HCT116 (cell line): ENCODE data around the gene SRCAP. TPM values are rescaled to one million over a fixed set of nuclear protein-coding genes. Genes with fewer than 3 reads are reported as not detected.

ENCODE experiments used
- ATAC-seq: fragments of 200-7000 bp; cut with Tn5 transposase; 2 replicates; pipeline ENCODE4 v1.9.1; 2020; ENCODE audit warnings: mild to moderate bottlenecking, moderate library complexity
- BruUV-seq: library from RNA; stranded (reverse); fragments of 400-500 nt; replicated peaks from 2 replicates; lab custom pipeline; 2021; lab: Mats Ljungman, UMichigan
- CTCF ChIA-PET: fragments of 300-600 bp; sonication (Branson Sonifier 250); formaldehyde crosslinking; loops from one replicate; lab custom pipeline; 2021; ENCODE audit warnings: antibody characterized with exemption; lab: Charles Lee
- POLR2A ChIA-PET: fragments of 300-600, 350-600 bp; sonication (Branson Sonifier 250); formaldehyde crosslinking; loops from one replicate; lab custom pipeline; 2021; ENCODE audit warnings: antibody characterized with exemption; lab: Charles Lee
- RAD21 ChIA-PET, 2 experiments: fragments of 300-600 bp; sonication (Branson Sonifier 250); formaldehyde crosslinking; loops; one replicate each; lab custom pipeline; 2023; ENCODE audit warnings: low total read pairs in 2 of 2; ENCODE audit not compliant: uncharacterized antibody in 2 of 2, unreplicated experiment in 2 of 2, low non-redundant PET in 1 of 2; lab: Charles Lee
- DNase-seq: peaks from one replicate; pipeline ENCODE4 v3.0.0-alpha.2; 2010; ENCODE audit warnings: low read depth, low spot score
- H2AFZ ChIP-seq: fragments of 200-600 bp; shearing (Covaris generic), sonication (generic); 2 replicates; pipeline ENCODE4 v1.6.1; 2017; ENCODE audit warnings: low read depth, mixed run types, mixed read lengths, antibody characterized with exemption, low read length; ENCODE audit not compliant: poor library complexity, severe bottlenecking
- H3K27ac ChIP-seq: 2 replicates; pipeline ENCODE4 v1.5.1; 2012; ENCODE audit warnings: low read depth, low read length
- H3K27me3 ChIP-seq: fragments of 200-600 bp; sonication (generic); 2 replicates; pipeline ENCODE4 v1.6.1; 2016; ENCODE audit warnings: mixed run types, low read length, mixed read lengths; ENCODE audit not compliant: insufficient read depth
- H3K36me3 ChIP-seq, 2 experiments: fragments of 200-500 bp in 1 of 2; fragments of 200-600 bp in 1 of 2; sonication (Bioruptor generic) in 1 of 2; sonication (generic) in 1 of 2; 2 replicates each; pipeline versions ENCODE4 v1.5.1 to v1.6.1; 2014 to 2016; ENCODE audit warnings: low read length in 2 of 2, inconsistent platforms in 1 of 2, mixed read lengths in 1 of 2, mixed run types in 1 of 2; ENCODE audit not compliant: insufficient read depth in 2 of 2, control insufficient read depth in 1 of 2
- H3K4me1 ChIP-seq, 2 experiments: fragments of 200-600 bp in 1 of 2; sonication (generic) in 1 of 2; 2 replicates each; pipeline versions ENCODE4 v1.5.1 to v1.6.1; 2012 to 2017; ENCODE audit warnings: low read length in 2 of 2, inconsistent platforms in 1 of 2, mild to moderate bottlenecking in 1 of 2, mixed read lengths in 1 of 2, mixed run types in 1 of 2, moderate library complexity in 1 of 2; ENCODE audit not compliant: insufficient read depth in 2 of 2, control insufficient read depth in 1 of 2
- H3K4me2 ChIP-seq: fragments of 200-600 bp; sonication (generic); 2 replicates; pipeline ENCODE4 v1.6.1; 2017; ENCODE audit warnings: mixed run types, low read length, mixed read lengths
- H3K4me3 ChIP-seq, 2 experiments: fragments of 200-600 bp in 1 of 2; sonication (generic) in 1 of 2; replicated peaks in 1 of 2; 2 replicates each; pipeline ENCODE4 v1.5.1; 2011 to 2016; ENCODE audit warnings: low read length in 2 of 2, control low read depth in 1 of 2, low read depth in 1 of 2, mild to moderate bottlenecking in 1 of 2, mixed read lengths in 1 of 2, mixed run types in 1 of 2
- H3K79me2 ChIP-seq: fragments of 200-600 bp; sonication (generic); 2 replicates; pipeline ENCODE4 v1.6.1; 2017; ENCODE audit warnings: mild to moderate bottlenecking, mixed run types, low read length, moderate library complexity, mixed read lengths; ENCODE audit not compliant: insufficient read depth
- H3K9ac ChIP-seq: fragments of 200-600 bp; sonication (generic); 2 replicates; pipeline ENCODE4 v1.6.1; 2016; ENCODE audit warnings: low read length, mixed read lengths
- H3K9me2 ChIP-seq: fragments of 200-600 bp; sonication (generic), shearing (Covaris generic); 2 replicates; pipeline ENCODE4 v1.6.1; 2017; ENCODE audit warnings: mixed run types, mild to moderate bottlenecking, moderate library complexity; ENCODE audit not compliant: insufficient read depth
- H3K9me3 ChIP-seq, 2 experiments: fragments of 200-500 bp in 1 of 2; fragments of 200-600 bp in 1 of 2; sonication (Bioruptor generic) in 1 of 2; sonication (generic) in 1 of 2; 2 replicates each; pipeline ENCODE4 v1.6.1; 2014 to 2017; ENCODE audit warnings: low read length in 2 of 2, mixed read lengths in 2 of 2, inconsistent platforms in 1 of 2, low read depth in 1 of 2, mild to moderate bottlenecking in 1 of 2, mixed run types in 1 of 2, moderate library complexity in 1 of 2; ENCODE audit not compliant: control insufficient read depth in 1 of 2, insufficient read depth in 1 of 2
- H4K20me1 ChIP-seq: fragments of 200-600 bp; sonication (generic), shearing (Covaris generic); 2 replicates; pipeline ENCODE4 v1.6.1; 2017; ENCODE audit warnings: mixed run types, mild to moderate bottlenecking, moderate library complexity; ENCODE audit not compliant: insufficient read depth
- EGR1 ChIP-seq: IDR thresholded peaks from 2 replicates; pipeline ENCODE4 v1.6.1; 2012; ENCODE audit warnings: low read depth
- EZH2 ChIP-seq: fragments of 200-600 bp; sonication (generic); IDR thresholded peaks from 2 replicates; pipeline ENCODE4 v1.6.1; 2017; ENCODE audit warnings: antibody characterized with exemption, mixed run types
- EZH2phosphoT487 ChIP-seq: fragments of 200-600 bp; IDR thresholded peaks from 2 replicates; pipeline ENCODE4 v1.6.1; 2018; ENCODE audit warnings: antibody characterized with exemption, borderline replicate concordance
- JUND ChIP-seq: IDR thresholded peaks from 2 replicates; pipeline ENCODE4 v1.6.1; 2012
- MAX ChIP-seq: IDR thresholded peaks from 2 replicates; pipeline ENCODE4 v1.6.1; 2012
- POLR2AphosphoS5 ChIP-seq: IDR thresholded peaks from 2 replicates; pipeline ENCODE4 v1.6.1; 2011; ENCODE audit warnings: mild to moderate bottlenecking, low read depth, low read length, moderate library complexity
- SIN3A ChIP-seq: IDR thresholded peaks from 2 replicates; pipeline ENCODE4 v1.6.1; 2012; ENCODE audit warnings: low read depth
- SRF ChIP-seq: IDR thresholded peaks from 2 replicates; pipeline ENCODE4 v1.6.1; 2012; ENCODE audit warnings: low read depth
- YY1 ChIP-seq: IDR thresholded peaks from 2 replicates; pipeline ENCODE4 v1.6.1; 2011; ENCODE audit warnings: low read length, low read depth, moderate library complexity, mild to moderate bottlenecking; ENCODE audit not compliant: insufficient replicate concordance; ENCODE audit errors: extremely low read depth
- ZNF274 ChIP-seq: fragments of 200-500 bp; sonication (Bioruptor generic); IDR thresholded peaks from 2 replicates; pipeline ENCODE4 v1.6.1; 2014; ENCODE audit warnings: mild to moderate bottlenecking, low read depth, low read length, inconsistent platforms
- intact Hi-C: fragments of 100-400 bp; cut with micrococcal nuclease; formaldehyde crosslinking; loops from 2 replicates; pipeline ENCODE4 v1.10.0; 2022
- total RNA-seq: library from RNA; stranded (reverse); gene quantifications from one replicate; pipeline ENCODE4 v1.2.1, GENCODE V29; 2021; ENCODE audit not compliant: unreplicated experiment
- TF ChIP-seq, protein P1 (sequence below), 3 experiments: fragments of 200-600 bp in 1 of 3; sonication (generic) in 1 of 3; IDR thresholded peaks in 2 of 3; conservative IDR thresholded peaks in 1 of 3; 2 replicates each; pipeline ENCODE4 v1.5.1; 2012 to 2017; ENCODE audit warnings: low read depth in 2 of 3, low read length in 2 of 3, antibody characterized with exemption in 1 of 3, borderline replicate concordance in 1 of 3, control low read depth in 1 of 3, mild to moderate bottlenecking in 1 of 3, mixed read lengths in 1 of 3, mixed run types in 1 of 3, moderate library complexity in 1 of 3; ENCODE audit not compliant: insufficient read depth in 1 of 3

The SRCAP gene
- total RNA-seq, 1 experiment from 2014 or later = 59.6 TPM

DNA sequence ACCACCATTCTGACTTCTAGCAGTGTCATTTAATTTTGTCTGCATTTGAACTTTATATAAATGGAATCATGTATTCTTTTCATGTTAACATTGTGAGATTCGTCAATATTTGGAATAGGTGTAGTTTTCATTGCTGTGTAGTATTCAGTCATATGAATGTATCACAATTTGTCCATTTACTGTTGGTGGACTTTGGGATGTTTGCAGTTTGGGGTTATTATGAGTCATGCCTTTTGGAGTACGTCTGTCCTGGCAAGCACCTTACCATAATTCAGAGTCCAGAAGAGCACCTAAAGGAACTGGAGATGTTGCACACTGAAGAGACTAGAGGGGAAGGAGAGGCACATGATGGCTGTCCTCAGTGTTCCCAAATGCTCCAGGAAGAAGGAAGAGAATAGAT lies 46.1 kb downstream of the SRCAP start:
- no TSS peak for BruUV-seq
- no peaks in the 10 kb centered on the region for H4K20me1 ChIP-seq
- no peaks in the 10 kb centered on the region for H3K27me3 ChIP-seq
- H3K4me2 ChIP-seq = no peak overlapping the region
- H3K27ac ChIP-seq = no peak overlapping the region
- ChIA-PET RAD21 (no interaction called here), CTCF (no interaction called here), POLR2A (no interaction called here)
- H3K9ac ChIP-seq = no peak overlapping the region
- no peak overlapping the region for H2AFZ ChIP-seq
- H3K9me3 ChIP-seq = no peaks in the 10 kb centered on the region
- intact Hi-C loops = no loop called here
- ATAC-seq (no peak), DNase-seq (no peak)
- H3K4me3 ChIP-seq = no peak overlapping the region
- peaks cover 32% of the 10 kb centered on the region for H3K79me2 ChIP-seq
- peaks cover 8 to 23% of the 10 kb centered on the region in 2 experiments; a peak in 3 of 4 replicates for H3K36me3 ChIP-seq
- H3K9me2 ChIP-seq = no peaks in the 10 kb centered on the region
- H3K4me1 ChIP-seq = peaks cover 27 to 38% of the 10 kb centered on the region in 2 experiments
- TF ChIP-seq, protein P1, sequence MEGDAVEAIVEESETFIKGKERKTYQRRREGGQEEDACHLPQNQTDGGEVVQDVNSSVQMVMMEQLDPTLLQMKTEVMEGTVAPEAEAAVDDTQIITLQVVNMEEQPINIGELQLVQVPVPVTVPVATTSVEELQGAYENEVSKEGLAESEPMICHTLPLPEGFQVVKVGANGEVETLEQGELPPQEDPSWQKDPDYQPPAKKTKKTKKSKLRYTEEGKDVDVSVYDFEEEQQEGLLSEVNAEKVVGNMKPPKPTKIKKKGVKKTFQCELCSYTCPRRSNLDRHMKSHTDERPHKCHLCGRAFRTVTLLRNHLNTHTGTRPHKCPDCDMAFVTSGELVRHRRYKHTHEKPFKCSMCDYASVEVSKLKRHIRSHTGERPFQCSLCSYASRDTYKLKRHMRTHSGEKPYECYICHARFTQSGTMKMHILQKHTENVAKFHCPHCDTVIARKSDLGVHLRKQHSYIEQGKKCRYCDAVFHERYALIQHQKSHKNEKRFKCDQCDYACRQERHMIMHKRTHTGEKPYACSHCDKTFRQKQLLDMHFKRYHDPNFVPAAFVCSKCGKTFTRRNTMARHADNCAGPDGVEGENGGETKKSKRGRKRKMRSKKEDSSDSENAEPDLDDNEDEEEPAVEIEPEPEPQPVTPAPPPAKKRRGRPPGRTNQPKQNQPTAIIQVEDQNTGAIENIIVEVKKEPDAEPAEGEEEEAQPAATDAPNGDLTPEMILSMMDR (IDR thresholded peaks at IDR 0.05 in 2 of 3, conservative IDR thresholded peaks at IDR 0.05 in 1 of 3; ENCODE audit: borderline replicate concordance in 1 of 3, insufficient read depth in 1 of 3, low read depth in 2 of 3, low read length in 2 of 3) = no peak
- no peak for TF ChIP-seq MAX
- TF ChIP-seq SIN3A = no peak
- TF ChIP-seq POLR2AphosphoS5 = no peak
- TF ChIP-seq SRF = no peak
- no peak for TF ChIP-seq JUND
- no peak for TF ChIP-seq ZNF274
- no peak for TF ChIP-seq YY1
- TF ChIP-seq EZH2phosphoT487 = no peak
- no peak for TF ChIP-seq EZH2
- no peak for TF ChIP-seq EGR1
